Naive thymus-derived CD4-positive, alpha-beta T cell (primary cell): Measurements from ENCODE around the gene IVL. TPM values are rescaled to one million over a fixed set of nuclear protein-coding genes. Genes with fewer than 3 reads are reported as not detected.

Experiments used
- ATAC-seq: fragments of 150-1000 bp; cut with Tn5 transposase; 2 replicates; pipeline ENCODE4 v1.10.0; 2021; ENCODE audit warnings: mild to moderate bottlenecking, moderate library complexity
- CTCF ChIA-PET: fragments of 350-600 bp; sonication (Branson Sonifier 250); formaldehyde crosslinking; loops from one replicate; lab custom pipeline; 2021; ENCODE audit warnings: antibody characterized with exemption; lab: Charles Lee
- POLR2A ChIA-PET: fragments of 350-600 bp; sonication (Branson Sonifier 250); formaldehyde crosslinking; loops from one replicate; lab custom pipeline; 2021; ENCODE audit warnings: antibody characterized with exemption, inconsistent platforms; lab: Charles Lee
- DNase-seq, 9 donors: peaks; one replicate each; pipeline versions ENCODE4 v3.0.0 to v3.0.0-alpha.2; 2020 to 2022; ENCODE audit warnings: mixed read lengths in 1 of 9
- H3K27ac ChIP-seq: one replicate; pipeline ENCODE4 v1.7.0; 2013; ENCODE audit warnings: mild to moderate bottlenecking, low read depth, low read length, moderate library complexity
- H3K27me3 ChIP-seq, 2 donors: one replicate each; pipeline ENCODE4 v1.7.0; 2013; ENCODE audit warnings: low read length in 2 of 2, mild to moderate bottlenecking in 2 of 2, moderate library complexity in 2 of 2; ENCODE audit not compliant: control insufficient read depth in 2 of 2, insufficient read depth in 2 of 2
- H3K36me3 ChIP-seq, 3 experiments: 1 replicate in 2 of 3; 2 replicates in 1 of 3; pipeline ENCODE4 v1.7.0; 2013; ENCODE audit warnings: low read length in 3 of 3, mild to moderate bottlenecking in 3 of 3, moderate library complexity in 1 of 3; ENCODE audit not compliant: insufficient read depth in 3 of 3, control insufficient read depth in 2 of 3
- H3K4me1 ChIP-seq, 2 donors: one replicate each; pipeline ENCODE4 v1.7.0; 2013; ENCODE audit warnings: low read length in 2 of 2, mild to moderate bottlenecking in 2 of 2, moderate library complexity in 1 of 2; ENCODE audit not compliant: control insufficient read depth in 2 of 2, insufficient read depth in 2 of 2
- H3K4me3 ChIP-seq: 2 replicates; pipeline ENCODE4 v1.7.0; 2013; ENCODE audit warnings: mild to moderate bottlenecking, low read length
- H3K9me3 ChIP-seq, 3 experiments: 1 replicate in 2 of 3; 2 replicates in 1 of 3; pipeline ENCODE4 v1.7.0; 2013; ENCODE audit warnings: low read length in 3 of 3; ENCODE audit not compliant: control insufficient read depth in 2 of 3
- H3K27ac Mint-ChIP-seq, 9 donors: one replicate each; pipeline ENCODE4 v1.8.0; 2020 to 2022; ENCODE audit warnings: mixed read lengths in 9 of 9, mild to moderate bottlenecking in 8 of 9, moderate library complexity in 5 of 9, inconsistent platforms in 2 of 9
- H3K27me3 Mint-ChIP-seq, 5 donors: one replicate each; pipeline ENCODE4 v1.8.0; 2021 to 2022; ENCODE audit warnings: mixed read lengths in 5 of 5, mild to moderate bottlenecking in 1 of 5
- H3K36me3 Mint-ChIP-seq, 5 donors: one replicate each; pipeline ENCODE4 v1.8.0; 2020 to 2022; ENCODE audit warnings: mixed read lengths in 5 of 5, mild to moderate bottlenecking in 3 of 5, inconsistent platforms in 1 of 5
- H3K4me1 Mint-ChIP-seq, 7 donors: one replicate each; pipeline ENCODE4 v1.8.0; 2020 to 2022; ENCODE audit warnings: mixed read lengths in 7 of 7, mild to moderate bottlenecking in 3 of 7, inconsistent platforms in 1 of 7
- H3K4me3 Mint-ChIP-seq, 10 donors: one replicate each; pipeline ENCODE4 v1.8.0; 2020 to 2022; ENCODE audit warnings: mild to moderate bottlenecking in 10 of 10, mixed read lengths in 10 of 10, moderate library complexity in 6 of 10, inconsistent platforms in 2 of 10
- H3K9me3 Mint-ChIP-seq, 11 donors: one replicate each; pipeline ENCODE4 v1.8.0; 2020 to 2022; ENCODE audit warnings: mixed read lengths in 11 of 11, mild to moderate bottlenecking in 4 of 11, inconsistent platforms in 1 of 11, moderate library complexity in 1 of 11
- intact Hi-C, 2 donors: fragments of 100-400 bp; cut with micrococcal nuclease; formaldehyde crosslinking; loops; one replicate each; pipeline ENCODE4 v1.15.1; 2023
- polyA plus RNA-seq, 2 donors: library from polyadenylated mRNA; unstranded; fragments of 300-500 nt; fragmentation: Illumina TruSeq; gene quantifications; one replicate each; pipeline ENCODE4 v1.2.3, GENCODE V29; 2021
- total RNA-seq, 6 experiments: library from RNA in 5 of 6; stranded (reverse) in 5 of 6; gene quantifications; 1 replicate in 5 of 6; 2 replicates in 1 of 6; pipeline ENCODE4 v1.2.3 and lab custom pipeline; 2021 to 2026

The IVL gene
- total and polyA plus RNA-seq, 7 experiments from 2014 or later: not detected

GRCh38 chr1:152869808-152870419 is 38.4 kb upstream of the IVL start:
- intact Hi-C loops: loop anchor here (1.0 to 5.0 kb wide), 3 partner anchors 353 to 407 kb away; no protein-coding TSS in a partner anchor
- peaks cover 4 to 21% (median 12%) of the 10 kb centered on the region in 5 donors for H3K27me3 Mint-ChIP-seq
- H3K27ac ChIP-seq: no peak overlapping the region
- peak; percentile 60 for ATAC-seq
- no peaks in the 10 kb centered on the region for H3K36me3 Mint-ChIP-seq
- H3K4me3 ChIP-seq: no peak overlapping the region
- no peak overlapping the region for H3K4me3 Mint-ChIP-seq
- no peak overlapping the region for H3K27ac Mint-ChIP-seq
- no peaks in the 10 kb centered on the region for H3K4me1 Mint-ChIP-seq
- no peaks in the 10 kb centered on the region for H3K36me3 ChIP-seq
- no peaks in the 10 kb centered on the region for H3K4me1 ChIP-seq
- peak in 7 of 9 donors; percentile 8 to 53 (median 30) for DNase-seq
- POLR2A ChIA-PET: no interaction called here
- H3K9me3 Mint-ChIP-seq: no peaks in the 10 kb centered on the region
- H3K27me3 ChIP-seq: no peaks in the 10 kb centered on the region
- CTCF ChIA-PET: interaction anchor here (0.7 kb wide), 1 partner anchor 217 kb away, joined by 3 read pairs; no protein-coding TSS in a partner anchor
- no peaks in the 10 kb centered on the region for H3K9me3 ChIP-seq

- CTCF ChIA-PET: no interaction called here
- no peaks in the 10 kb centered on the region for H3K36me3 ChIP-seq
- intact Hi-C loops: loop anchor here in 1 of 2 donors (5.0 kb wide), 1 partner anchor 406 kb away; no protein-coding TSS in a partner anchor
- no peaks in the 10 kb centered on the region for H3K9me3 ChIP-seq
- Mint-ChIP-seq H3K9me3 (no peaks in the 10 kb centered on the region), H3K27ac (no peak overlapping the region), H3K36me3 (no peaks in the 10 kb centered on the region), H3K4me3 (no peak overlapping the region), H3K27me3 (peaks cover 4 to 21% (median 12%) of the 10 kb centered on the region in 5 donors), H3K4me1 (no peaks in the 10 kb centered on the region)
- POLR2A ChIA-PET: no interaction called here
- no peak overlapping the region for H3K27ac ChIP-seq
- ATAC-seq: no peak
- no peaks in the 10 kb centered on the region for H3K4me1 ChIP-seq
- H3K4me3 ChIP-seq: no peak overlapping the region
- no peak for DNase-seq
- H3K27me3 ChIP-seq: no peaks in the 10 kb centered on the region
These were observed 37.3 kb upstream of the IVL start for GRCh38 chr1:152870831-152871730.

GRCh38 chr1:152871731-152872126 is 36.6 kb upstream of the IVL start:
- Mint-ChIP-seq H3K4me3 (no peak overlapping the region), H3K9me3 (no peaks in the 10 kb centered on the region), H3K27me3 (peaks cover 4 to 21% (median 12%) of the 10 kb centered on the region in 5 donors), H3K4me1 (no peaks in the 10 kb centered on the region), H3K27ac (no peak overlapping the region), H3K36me3 (no peaks in the 10 kb centered on the region)
- H3K27me3 ChIP-seq: no peaks in the 10 kb centered on the region
- intact Hi-C loops: loop anchor here in 1 of 2 donors (5.0 kb wide), 1 partner anchor 406 kb away; no protein-coding TSS in a partner anchor
- no peaks in the 10 kb centered on the region for H3K4me1 ChIP-seq
- DNase-seq (no peak), ATAC-seq (no peak)
- H3K4me3 ChIP-seq: no peak overlapping the region
- no peak overlapping the region for H3K27ac ChIP-seq
- no peaks in the 10 kb centered on the region for H3K9me3 ChIP-seq
- POLR2A ChIA-PET: no interaction called here
- H3K36me3 ChIP-seq: no peaks in the 10 kb centered on the region
- CTCF ChIA-PET: no interaction called here

- ATAC-seq: no peak
- Mint-ChIP-seq H3K4me3 (no peak overlapping the region), H3K4me1 (no peaks in the 10 kb centered on the region), H3K36me3 (no peaks in the 10 kb centered on the region), H3K9me3 (peaks cover 0 to 4% (median 0%) of the 10 kb centered on the region in 11 donors), H3K27ac (no peak overlapping the region), H3K27me3 (peaks cover 5 to 30% (median 22%) of the 10 kb centered on the region in 5 donors)
- ChIA-PET CTCF (no interaction called here), POLR2A (no interaction called here)
- Histone ChIP-seq H3K4me1 (no peaks in the 10 kb centered on the region), H3K27ac (no peak overlapping the region), H3K9me3 (no peaks in the 10 kb centered on the region), H3K4me3 (no peak overlapping the region), H3K27me3 (no peaks in the 10 kb centered on the region), H3K36me3 (no peaks in the 10 kb centered on the region)
- intact Hi-C loops: loop anchor here in 1 of 2 donors (5.0 kb wide), 1 partner anchor 404 kb away; no protein-coding TSS in a partner anchor
- DNase-seq: no peak
These were observed 34.9 kb upstream of the IVL start for GRCh38 chr1:152873495-152873894.

GRCh38 chr1:152876827-152877226 is 31.5 kb upstream of the IVL start:
- Mint-ChIP-seq H3K4me1 (peaks cover 0 to 4% (median 0%) of the 10 kb centered on the region in 7 donors), H3K27ac (no peak overlapping the region), H3K4me3 (no peak overlapping the region), H3K27me3 (peaks cover 1 to 42% (median 18%) of the 10 kb centered on the region in 5 donors), H3K36me3 (no peaks in the 10 kb centered on the region), H3K9me3 (peaks cover 0 to 5% (median 0%) of the 10 kb centered on the region in 11 donors)
- no peaks in the 10 kb centered on the region for H3K4me1 ChIP-seq
- POLR2A ChIA-PET: no interaction called here
- H3K27me3 ChIP-seq: no peaks in the 10 kb centered on the region
- ATAC-seq (no peak), DNase-seq (no peak)
- CTCF ChIA-PET: no interaction called here
- H3K9me3 ChIP-seq: no peaks in the 10 kb centered on the region
- no peak overlapping the region for H3K4me3 ChIP-seq
- intact Hi-C loops: no loop called here
- H3K36me3 ChIP-seq: no peaks in the 10 kb centered on the region
- H3K27ac ChIP-seq: no peak overlapping the region

- no peaks in the 10 kb centered on the region for H3K36me3 ChIP-seq
- POLR2A ChIA-PET: no interaction called here
- H3K4me1 ChIP-seq: no peaks in the 10 kb centered on the region
- Mint-ChIP-seq H3K36me3 (no peaks in the 10 kb centered on the region), H3K27me3 (peaks cover 0 to 37% (median 14%) of the 10 kb centered on the region in 5 donors), H3K27ac (no peak within 1 kb of the TSS), H3K4me3 (no peak within 1 kb of the TSS), H3K9me3 (peaks cover 0 to 5% (median 0%) of the 10 kb centered on the region in 11 donors), H3K4me1 (peaks cover 0 to 4% (median 0%) of the 10 kb centered on the region in 7 donors)
- CTCF ChIA-PET: no interaction called here
- no peak within 1 kb of the TSS for H3K27ac ChIP-seq
- DNase-seq: no peak
- intact Hi-C loops: no loop called here
- H3K27me3 ChIP-seq: no peaks in the 10 kb centered on the region
- H3K4me3 ChIP-seq: no peak within 1 kb of the TSS
- no peaks in the 10 kb centered on the region for H3K9me3 ChIP-seq
- no peak for ATAC-seq
These were observed 30.3 kb upstream of the IVL start, which contains the start of gene SMCP for GRCh38 chr1:152878042-152878441. Gene SMCP (plus strand): TSS chr1:152878322. CDS start chr1:152884423, 6,101 bp downstream.
